GM18907 (cell line): Measurements from ENCODE around the gene RAB12.
"Not testable (repeated sequence)": the region's sequence is repeated elsewhere in the genome, so short reads cannot be mapped to it uniquely, and the experiment has no call there.

Source experiments
- ATAC-seq: cut with Tn5 transposase; IDR thresholded peaks from one replicate; pipeline ENCODE4 v1.9.1; 2021; ENCODE audit warnings: mild to moderate bottlenecking, moderate library complexity; ENCODE audit not compliant: unreplicated experiment

Gene RAB12

DNA sequence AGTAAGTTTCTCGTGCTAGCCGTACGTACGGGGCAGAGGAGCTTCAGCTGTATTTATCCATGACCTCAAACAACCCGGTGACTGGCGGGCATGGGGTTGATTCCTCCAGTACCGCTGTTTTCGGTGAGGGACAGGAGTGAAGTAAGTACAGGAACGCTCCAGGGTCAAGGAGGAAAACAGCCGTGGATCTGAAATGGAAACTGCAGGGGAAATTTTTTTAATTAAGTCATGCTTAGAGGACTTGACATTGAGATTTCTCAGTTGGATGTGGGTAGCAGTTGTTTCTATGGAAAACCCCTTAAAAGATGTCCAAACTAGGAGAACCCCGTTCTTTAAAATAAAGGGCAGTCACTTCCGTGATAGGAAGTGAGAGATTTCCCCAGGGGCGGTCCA, 1.2 kb downstream of the RAB12 start:
- ATAC-seq = no peak

- no peak for ATAC-seq
Observed at GRCh38 chr18:8611916-8612576, 2.8 kb downstream of the RAB12 start.

DNA sequence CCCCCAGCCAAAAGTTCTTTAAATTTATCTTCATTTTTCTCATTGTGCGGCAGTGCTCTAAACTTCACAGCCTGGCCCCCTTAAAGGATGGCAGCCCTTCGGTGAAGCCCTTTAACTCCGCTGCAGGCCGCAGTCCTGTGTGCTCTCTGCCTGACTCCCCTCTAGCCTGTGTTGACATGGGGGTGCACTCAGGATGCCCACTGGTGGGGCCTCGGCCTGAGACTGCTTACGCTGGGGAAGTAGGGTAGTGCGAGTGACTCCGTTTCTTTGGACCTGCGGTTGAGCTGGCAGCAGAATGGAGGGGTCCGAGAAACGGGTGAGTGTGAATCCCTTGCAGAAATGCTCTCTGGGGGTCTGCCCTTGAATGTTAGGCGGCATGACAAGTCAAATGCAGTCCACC, 5.6 kb downstream of the RAB12 start:
- no peak for ATAC-seq

DNA sequence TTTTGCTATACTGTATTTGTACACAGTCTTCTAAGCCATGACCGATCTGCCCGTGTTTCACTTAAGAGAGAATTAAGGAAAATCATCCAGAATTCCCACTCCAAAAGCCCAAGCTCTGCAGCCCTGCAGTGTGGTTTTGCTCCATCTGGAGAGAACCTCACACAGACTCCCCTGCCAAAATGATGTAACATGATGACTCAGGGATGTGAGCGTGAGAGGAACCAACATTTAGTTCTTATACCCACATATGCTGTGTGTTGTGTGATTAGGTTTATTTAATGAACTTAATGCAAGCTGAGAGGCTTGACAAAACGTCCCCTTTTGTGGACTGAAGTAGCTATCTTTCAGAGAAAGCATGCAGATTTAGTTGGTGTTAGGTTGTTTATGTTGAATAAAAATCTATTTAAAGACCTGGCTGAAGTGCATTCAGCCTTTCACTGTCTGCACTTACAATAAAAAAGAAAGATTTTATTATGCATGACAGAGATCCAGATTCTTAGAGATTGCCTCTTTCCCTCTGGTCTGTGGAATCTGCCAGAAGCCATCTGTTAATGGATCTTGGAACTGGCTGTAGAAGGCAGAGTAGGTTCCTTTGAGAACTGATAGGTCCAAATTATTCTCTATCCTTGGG, 6.3 kb downstream of the RAB12 start:
- ATAC-seq = no peak

- ATAC-seq = no peak
Observed at GRCh38 chr18:8616028-8616401, 6.8 kb downstream of the RAB12 start.

DNA sequence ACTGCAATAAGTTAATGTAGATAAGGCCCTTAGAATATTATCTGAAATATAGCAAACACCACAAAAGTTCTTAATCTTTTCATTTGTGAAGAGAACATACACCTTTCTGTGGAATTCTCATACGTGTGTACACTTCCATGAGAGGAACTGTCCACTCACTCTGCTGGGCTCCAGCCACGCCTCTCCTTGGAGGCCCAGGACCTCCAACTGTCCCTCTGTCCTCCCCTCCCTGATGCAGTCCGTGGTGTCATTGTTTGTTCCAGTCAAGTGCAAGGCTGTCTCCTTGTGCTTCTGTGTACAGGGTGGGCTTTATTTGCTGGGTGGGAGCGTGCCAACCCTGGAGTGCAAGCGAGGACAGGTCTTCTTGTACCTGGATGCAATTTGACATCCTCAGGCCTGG, 8.7 kb downstream of the RAB12 start:
- ATAC-seq = no peak

GRCh38 chr18:8619041-8619440, 9.8 kb downstream of the RAB12 start:
- no peak for ATAC-seq

GRCh38 chr18:8619835-8620577, 10.8 kb downstream of the RAB12 start:
- ATAC-seq = no peak

- no peak for ATAC-seq
Observed at GRCh38 chr18:8620845-8621244, 11.6 kb downstream of the RAB12 start.

DNA sequence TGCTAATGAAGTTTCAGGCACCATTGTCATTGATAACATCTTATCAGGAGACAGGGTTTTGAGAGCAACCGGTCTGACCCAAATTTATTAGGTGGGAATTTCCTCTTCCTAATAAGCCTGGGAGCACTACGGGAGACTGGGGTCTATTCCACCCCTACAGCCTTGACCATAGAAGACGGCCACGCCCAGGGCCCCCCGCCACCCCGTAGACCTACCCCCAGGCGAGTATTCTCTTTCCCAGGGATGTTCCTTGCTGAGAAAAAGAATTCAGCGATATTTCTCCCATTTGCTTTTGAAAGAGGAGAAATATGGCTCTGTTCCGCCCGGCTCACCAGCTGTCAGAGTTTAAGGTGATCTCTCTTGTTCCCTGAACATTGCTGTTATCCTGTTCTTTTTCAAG, 13.4 kb downstream of the RAB12 start:
- ATAC-seq = not testable (repeated sequence)

- peak; percentile 91 for ATAC-seq
Observed at GRCh38 chr18:8623549-8624106, 14.4 kb downstream of the RAB12 start.

DNA sequence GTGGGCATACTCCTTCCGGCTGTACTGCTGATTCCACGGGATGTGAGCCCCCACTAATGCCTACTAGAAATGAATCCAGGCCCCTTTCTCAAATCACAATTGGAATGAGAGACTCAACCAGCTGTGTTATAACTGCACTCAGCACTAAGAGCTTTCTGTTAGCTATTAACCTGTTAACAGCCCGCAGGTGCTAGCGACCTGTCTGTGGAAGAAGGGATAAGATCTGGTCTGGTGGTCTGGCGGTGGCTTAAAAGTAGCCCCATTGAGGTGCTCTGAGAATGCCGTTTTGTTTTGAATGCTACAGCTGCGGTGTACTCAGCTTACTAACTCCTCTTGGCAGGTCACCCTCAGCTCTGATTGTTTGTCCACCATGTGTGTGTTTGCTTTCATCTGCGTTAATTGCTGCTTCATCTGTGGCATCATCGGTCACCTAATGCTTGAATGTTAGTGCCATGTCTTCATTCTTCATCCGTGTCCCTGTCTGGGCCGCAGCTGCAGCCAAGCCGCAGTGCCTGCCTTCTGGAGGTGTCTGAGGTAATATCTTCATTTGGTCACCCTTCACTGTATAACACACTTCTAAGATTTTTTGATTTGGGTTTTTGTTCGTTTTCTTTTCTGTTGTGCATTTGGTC, 16.3 kb downstream of the RAB12 start:
- ATAC-seq = no peak

DNA sequence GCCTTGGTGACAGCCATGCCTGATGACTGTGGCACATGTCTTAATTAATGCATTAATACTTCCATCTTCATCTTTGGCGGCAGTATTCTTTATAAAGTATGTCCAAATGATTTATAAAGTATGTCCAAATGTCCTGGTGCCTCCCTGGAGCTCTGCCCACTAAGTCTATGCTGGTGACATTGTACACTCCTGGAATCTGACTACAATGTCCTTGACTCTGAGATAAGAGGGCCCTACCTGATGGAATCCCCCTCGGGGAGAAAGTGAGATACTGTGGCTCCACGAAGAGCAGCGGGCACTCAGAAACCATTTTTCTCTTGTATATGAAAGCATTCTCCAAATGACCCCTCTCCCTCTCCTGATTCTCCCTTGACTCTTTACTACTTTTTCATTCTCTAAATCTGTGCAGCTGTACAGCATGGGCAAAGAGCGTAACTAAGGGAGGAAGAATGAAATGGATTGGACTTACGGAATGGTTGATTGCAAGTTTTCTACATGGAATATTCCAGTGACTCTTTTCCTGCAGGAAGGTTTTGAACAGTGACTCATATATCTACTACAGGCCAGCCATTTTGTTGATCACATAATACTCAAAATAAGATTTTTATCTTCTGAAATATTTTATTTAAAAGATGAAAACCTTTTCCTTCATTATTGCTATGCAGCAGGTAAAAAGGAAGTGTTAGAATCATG, 17.3 kb downstream of the RAB12 start:
- no peak for ATAC-seq

DNA sequence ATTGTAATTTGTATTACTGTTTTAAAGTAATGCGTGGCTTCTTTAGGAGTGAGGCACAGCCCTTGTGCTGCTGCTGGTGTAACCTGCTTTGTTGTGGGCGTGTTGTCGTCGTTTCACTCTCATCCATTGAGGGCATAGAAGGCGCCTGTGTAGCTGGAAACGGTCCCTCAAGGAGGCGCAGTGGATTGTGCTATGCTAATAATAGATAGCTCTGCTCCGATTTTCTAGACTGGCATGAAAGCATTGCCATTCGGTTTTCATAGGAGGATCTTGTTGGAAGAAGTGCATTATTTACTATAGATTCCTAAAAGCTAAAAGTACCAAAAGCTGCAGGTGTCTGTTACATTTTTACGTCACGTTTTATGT, 17.9 kb downstream of the RAB12 start:
- no peak for ATAC-seq

DNA sequence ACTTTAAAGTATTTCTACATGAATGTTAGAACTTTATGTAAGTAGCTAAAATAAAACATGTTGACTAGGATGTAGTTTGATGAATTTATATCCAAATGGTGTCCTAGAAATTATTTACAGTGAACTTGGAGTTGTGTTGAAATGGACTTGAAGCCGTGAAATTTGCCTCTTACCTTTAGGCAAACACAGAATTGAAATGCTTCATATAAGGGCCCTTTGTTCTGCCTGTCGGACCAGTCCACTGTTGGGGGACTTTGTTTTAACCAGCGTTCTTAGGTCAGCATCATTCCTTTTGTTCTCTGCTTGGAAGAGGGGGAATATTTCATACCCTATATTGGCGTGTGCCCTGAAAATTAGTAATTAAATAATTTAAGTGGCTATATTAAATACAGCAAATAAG, 18.3 kb downstream of the RAB12 start:
- ATAC-seq = no peak

DNA sequence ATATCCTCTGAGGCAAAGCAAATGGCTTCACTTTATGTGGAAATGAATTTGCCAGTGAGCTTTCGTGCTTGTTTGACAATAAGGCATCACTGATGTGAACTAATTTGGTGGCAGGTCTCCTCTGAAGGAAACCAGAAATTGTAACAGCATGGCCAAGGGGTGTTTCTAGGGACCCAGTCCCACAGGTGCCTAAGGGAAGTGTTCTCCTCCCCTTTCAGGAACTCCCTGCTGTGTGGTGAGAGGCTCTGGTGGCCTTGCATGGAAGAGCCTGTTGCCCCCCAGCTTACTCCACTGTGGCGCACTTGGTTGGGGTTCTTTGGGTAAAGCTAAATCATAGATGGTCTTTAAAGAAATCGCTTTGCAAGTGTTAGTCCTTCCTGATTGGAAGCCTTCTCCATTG, 20.4 kb downstream of the RAB12 start:
- no peak for ATAC-seq

DNA sequence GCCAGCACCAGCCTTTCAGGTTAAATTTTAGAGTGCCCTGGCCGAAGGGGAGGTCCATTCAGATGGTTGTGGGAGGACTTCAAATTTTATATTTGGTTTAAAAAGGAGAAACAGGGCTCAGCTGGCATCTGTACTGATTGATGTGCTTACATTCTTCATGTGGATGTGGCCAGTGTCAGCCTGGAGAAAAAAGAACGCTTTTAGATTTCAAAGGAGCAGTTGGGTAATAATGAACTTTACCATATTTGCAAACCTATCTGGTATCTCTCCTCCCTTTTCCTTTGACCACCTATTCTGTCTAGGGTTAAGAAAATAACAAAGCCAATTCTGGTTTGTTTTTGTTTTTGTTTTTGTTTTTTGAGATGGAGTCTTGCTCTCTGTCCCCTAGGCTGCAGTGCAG, 21.3 kb downstream of the RAB12 start:
- ATAC-seq = no peak

DNA sequence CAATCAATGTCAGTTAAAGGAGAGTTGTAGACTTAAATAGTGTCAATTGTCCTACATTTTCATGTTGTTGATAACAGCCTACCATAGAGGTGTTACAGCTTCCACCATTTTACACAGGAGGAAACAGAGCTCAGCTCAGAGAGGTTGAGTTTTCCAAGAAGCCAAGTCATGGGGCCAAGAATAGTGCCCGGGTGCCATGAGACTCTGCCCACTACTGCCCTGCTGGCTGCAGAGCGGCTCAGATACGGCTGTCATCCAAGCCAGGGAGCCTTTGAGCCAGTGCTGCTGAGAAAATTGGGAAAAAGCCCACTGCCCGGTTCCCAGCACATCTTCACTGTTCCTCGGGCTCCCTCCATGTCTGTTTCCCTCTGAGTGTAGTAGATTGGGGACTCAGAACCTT, 22.0 kb downstream of the RAB12 start:
- ATAC-seq = no peak

DNA sequence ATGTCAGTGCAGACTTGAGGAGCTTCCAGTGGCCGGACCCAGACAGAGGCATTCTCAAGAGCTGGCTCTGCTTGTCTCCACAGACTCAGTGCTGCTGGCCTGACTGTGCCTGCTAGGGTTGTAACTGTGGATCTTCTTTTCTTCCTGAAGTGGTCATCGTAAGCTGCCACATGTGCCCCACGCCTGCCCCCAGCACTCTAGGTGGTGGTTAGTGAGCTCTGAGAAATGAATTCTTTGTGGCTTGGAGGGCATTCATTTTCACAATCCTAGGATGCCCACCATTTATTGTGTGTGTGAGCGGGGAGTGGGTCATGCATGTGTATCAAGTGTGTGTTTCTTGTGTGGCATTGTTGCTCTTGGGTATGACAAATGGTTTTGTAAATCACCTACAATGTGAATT, 23.1 kb downstream of the RAB12 start:
- no peak for ATAC-seq

DNA sequence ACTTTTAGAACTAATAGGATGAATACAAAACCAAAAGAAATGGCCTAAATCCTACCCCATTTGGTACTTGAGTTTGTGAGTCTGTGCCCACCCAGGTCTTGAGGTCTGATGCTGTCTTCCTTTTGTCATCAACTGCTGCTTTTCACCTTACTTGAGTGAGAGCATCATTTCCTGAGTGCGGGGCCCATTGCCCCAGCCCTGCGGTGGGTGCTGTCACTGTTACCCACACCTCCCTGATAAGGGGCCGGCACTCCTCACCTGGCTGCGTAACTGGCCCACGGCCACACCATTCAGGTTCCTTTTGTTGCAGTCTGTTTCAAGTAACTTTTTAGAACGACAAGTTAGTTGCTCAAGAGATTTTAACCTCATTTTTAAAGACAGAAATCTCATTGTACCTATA, 25.3 kb downstream of the RAB12 start:
- no peak for ATAC-seq

- ATAC-seq = no peak
Observed at GRCh38 chr18:8635087-8635486, 25.9 kb downstream of the RAB12 start.
